Endothelial cell of umbilical vein (primary cell): ENCODE measurements around the gene CCNYL1.

ENCODE experiments used
- EZH2 ChIP-seq: IDR thresholded peaks from 2 replicates; pipeline ENCODE4 v1.6.1; 2012; ENCODE audit warnings: borderline replicate concordance, low read depth, mild to moderate bottlenecking, moderate library complexity, low read length, inconsistent platforms; ENCODE audit not compliant: severe bottlenecking
- POLR2A ChIP-seq: IDR thresholded peaks from 2 replicates; pipeline ENCODE4 v1.6.1; 2012; ENCODE audit warnings: low read depth, mild to moderate bottlenecking, control low read depth, low read length
- TF ChIP-seq, protein P1 (sequence below), 2 donors: IDR thresholded peaks; 1 replicate in 1 of 2; 2 replicates in 1 of 2; pipeline ENCODE4 v1.5.1; 2011; ENCODE audit warnings: low read length in 2 of 2, mild to moderate bottlenecking in 2 of 2, moderate library complexity in 2 of 2, control low read depth in 1 of 2, inconsistent platforms in 1 of 2, low read depth in 1 of 2; ENCODE audit not compliant: insufficient read depth in 1 of 2; ENCODE audit errors: extremely low read depth in 1 of 2
- TF ChIP-seq, protein P2 (sequence below): IDR thresholded peaks from 2 replicates; pipeline ENCODE4 v1.6.1; 2011; ENCODE audit not compliant: insufficient read depth, insufficient read length

DNA sequence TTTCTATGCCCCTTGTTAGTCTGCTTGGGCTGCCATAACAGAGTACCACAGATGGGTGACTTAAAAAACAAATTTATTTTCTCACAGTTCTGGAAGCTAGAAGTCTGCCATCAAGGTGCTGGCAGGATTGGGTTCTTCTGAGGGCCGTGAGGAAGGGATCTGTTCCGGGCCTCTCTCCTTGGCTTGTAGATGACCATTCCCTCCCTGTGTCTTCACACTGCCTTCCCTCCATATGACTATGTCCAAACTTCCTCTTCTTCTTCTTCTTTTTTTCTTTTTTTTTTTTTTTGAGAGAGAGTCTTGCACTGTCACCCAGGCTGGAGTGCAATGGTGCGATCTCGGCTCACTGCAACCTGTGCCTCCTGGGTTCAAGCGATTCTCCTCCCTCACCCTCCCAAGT is 13.1 kb upstream of the CCNYL1 start:
- no peak for TF ChIP-seq EZH2
- TF ChIP-seq, protein P1, sequence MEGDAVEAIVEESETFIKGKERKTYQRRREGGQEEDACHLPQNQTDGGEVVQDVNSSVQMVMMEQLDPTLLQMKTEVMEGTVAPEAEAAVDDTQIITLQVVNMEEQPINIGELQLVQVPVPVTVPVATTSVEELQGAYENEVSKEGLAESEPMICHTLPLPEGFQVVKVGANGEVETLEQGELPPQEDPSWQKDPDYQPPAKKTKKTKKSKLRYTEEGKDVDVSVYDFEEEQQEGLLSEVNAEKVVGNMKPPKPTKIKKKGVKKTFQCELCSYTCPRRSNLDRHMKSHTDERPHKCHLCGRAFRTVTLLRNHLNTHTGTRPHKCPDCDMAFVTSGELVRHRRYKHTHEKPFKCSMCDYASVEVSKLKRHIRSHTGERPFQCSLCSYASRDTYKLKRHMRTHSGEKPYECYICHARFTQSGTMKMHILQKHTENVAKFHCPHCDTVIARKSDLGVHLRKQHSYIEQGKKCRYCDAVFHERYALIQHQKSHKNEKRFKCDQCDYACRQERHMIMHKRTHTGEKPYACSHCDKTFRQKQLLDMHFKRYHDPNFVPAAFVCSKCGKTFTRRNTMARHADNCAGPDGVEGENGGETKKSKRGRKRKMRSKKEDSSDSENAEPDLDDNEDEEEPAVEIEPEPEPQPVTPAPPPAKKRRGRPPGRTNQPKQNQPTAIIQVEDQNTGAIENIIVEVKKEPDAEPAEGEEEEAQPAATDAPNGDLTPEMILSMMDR (IDR thresholded peaks at IDR 0.05; ENCODE audit: extremely low read depth in 1 of 2, insufficient read depth in 1 of 2, low read depth in 1 of 2, low read length in 2 of 2) = no peak
- TF ChIP-seq, protein P2, sequence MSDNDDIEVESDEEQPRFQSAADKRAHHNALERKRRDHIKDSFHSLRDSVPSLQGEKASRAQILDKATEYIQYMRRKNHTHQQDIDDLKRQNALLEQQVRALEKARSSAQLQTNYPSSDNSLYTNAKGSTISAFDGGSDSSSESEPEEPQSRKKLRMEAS = no peak
- no peak for TF ChIP-seq POLR2A
